Astrocyte of the cerebellum (primary cell): ENCODE measurements around the gene PRKCZ.

Source experiments
- DNase-seq: peaks from one replicate; pipeline ENCODE4 v3.0.0-alpha.2; 2011; ENCODE audit warnings: low read depth
- H3K4me3 ChIP-seq: 2 replicates; pipeline ENCODE4 v1.5.1; 2011; ENCODE audit warnings: mild to moderate bottlenecking, low read depth, low read length, moderate library complexity
- in situ Hi-C: cut with HindIII; loops from 2 replicates; pipeline ENCODE4 v1.10.0; 2017; ENCODE audit warnings: low sequenced_read_pairs
- TF ChIP-seq, protein P1 (sequence below): IDR thresholded peaks from 2 replicates; pipeline ENCODE4 v1.5.1; 2012; ENCODE audit warnings: low read length, low read depth, moderate library complexity, mild to moderate bottlenecking; ENCODE audit errors: missing control alignments

Gene PRKCZ

DNA sequence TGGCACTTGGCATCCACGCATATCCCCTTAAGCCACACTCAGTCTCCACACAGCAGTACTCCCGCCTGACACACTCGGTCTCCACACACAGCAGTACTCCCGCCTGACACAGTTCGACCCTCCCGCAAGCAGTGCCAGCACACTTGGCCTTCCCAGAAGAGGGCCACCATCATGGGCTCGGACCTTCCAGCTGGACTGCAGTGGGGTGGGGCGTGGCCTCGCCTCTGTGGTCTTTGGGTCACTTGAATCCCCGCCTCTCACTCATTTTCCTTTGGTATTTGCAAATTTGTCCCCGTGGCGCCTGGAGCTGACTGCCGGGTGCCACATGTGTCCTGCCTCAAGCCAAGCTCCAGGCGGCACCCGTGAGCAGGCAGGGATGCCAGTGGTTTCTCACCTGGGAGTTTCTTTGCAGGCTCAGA, 80.7 kb downstream of the PRKCZ start:
- in situ Hi-C loops, result loop anchor here (5.0 kb wide), 1 partner anchor 41 kb away; no protein-coding TSS in a partner anchor
- TF ChIP-seq, protein P1, sequence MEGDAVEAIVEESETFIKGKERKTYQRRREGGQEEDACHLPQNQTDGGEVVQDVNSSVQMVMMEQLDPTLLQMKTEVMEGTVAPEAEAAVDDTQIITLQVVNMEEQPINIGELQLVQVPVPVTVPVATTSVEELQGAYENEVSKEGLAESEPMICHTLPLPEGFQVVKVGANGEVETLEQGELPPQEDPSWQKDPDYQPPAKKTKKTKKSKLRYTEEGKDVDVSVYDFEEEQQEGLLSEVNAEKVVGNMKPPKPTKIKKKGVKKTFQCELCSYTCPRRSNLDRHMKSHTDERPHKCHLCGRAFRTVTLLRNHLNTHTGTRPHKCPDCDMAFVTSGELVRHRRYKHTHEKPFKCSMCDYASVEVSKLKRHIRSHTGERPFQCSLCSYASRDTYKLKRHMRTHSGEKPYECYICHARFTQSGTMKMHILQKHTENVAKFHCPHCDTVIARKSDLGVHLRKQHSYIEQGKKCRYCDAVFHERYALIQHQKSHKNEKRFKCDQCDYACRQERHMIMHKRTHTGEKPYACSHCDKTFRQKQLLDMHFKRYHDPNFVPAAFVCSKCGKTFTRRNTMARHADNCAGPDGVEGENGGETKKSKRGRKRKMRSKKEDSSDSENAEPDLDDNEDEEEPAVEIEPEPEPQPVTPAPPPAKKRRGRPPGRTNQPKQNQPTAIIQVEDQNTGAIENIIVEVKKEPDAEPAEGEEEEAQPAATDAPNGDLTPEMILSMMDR, result no peak
- no peak for DNase-seq
- H3K4me3 ChIP-seq, result no peak overlapping the region

DNA sequence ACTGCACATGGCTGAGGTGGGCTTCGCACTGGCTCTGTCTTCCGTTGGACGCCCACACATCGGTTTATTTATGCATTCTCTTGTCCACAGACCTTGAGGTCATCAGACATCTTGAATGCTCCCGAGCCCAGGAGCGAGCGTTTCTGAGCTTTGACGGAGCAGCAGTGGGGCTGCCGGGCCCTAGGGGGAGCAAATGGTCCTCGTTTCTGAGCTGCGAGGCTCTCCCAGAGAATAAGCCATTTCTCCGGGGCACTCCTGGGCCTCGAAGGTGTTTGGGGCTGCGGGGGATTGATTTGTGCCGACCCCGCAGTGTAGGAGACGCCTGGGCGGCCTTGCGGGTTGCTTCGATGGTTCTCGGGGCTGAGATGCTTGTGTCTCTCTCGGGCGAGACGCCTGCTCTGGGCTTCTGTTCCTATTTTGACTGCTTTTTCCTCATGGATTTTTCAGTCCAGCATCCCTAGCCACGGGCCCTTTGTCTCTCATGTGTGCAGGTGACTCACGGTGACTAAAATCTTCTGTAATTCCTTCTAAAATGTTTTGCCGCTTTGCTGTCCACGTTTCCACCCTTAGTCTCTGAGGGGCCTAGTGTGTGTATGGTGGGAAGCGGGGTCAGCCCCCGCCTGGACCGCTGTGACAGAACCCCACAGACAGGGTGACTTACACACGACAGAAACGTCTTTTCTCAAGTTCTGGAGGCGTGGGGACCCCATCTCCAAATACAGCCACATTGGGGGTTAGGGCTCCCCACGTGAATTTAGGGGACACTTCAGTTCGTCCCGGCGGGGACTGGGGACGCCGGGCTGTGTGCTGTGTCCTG, 82.2 kb downstream of the PRKCZ start:
- in situ Hi-C loops, result loop anchor here (5.0 kb wide), 1 partner anchor 40 kb away; no protein-coding TSS in a partner anchor
- TF ChIP-seq, protein P1, result peak; percentile 64
- DNase-seq, result no peak
- peak overlapping the region; percentile 38 for H3K4me3 ChIP-seq

DNA sequence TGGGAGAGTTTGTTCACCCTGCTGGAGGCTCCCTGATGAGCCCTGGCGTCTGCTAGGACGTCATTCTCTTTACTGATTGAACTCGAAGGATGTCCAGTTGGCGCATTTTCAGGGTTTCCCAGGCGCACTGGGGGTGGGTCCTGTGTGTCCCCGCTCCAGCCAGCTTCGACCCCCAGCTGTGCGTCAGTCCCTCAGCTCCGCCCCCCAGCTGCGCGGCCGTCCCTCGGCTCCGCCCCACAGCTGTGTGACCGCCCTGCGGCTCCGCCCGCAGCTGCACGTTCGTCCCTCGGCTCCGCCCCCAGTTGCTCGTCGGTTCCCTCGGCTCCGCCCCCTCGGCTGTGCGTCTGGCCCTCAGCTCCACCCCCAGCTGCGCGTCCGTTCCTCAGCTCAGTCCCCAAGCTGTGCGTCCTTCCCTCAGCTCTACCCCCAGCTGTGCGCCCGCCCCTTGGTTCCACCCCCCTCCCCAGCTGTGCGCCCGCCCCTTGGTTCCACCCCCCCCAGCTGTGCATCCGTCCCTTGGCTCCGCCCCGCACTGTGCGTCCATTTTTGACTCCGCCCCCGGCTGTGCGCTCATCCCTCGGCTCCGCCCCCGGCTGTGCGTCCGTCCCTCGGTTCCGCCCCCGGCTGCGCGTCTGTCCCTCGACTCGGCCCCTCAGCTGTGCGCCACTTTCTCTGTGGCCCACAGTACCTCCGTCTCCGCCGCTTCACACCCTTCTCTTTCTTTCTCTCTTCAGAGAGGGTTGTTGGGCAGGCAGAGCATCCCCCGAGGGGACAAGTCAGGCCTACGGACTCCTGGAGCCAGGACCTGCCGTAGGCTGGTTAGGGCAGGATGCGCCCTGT, 83.0 kb downstream of the PRKCZ start:
- H3K4me3 ChIP-seq, result peak overlapping the region; percentile 38
- in situ Hi-C loops, result loop anchor here (5.0 kb wide), 1 partner anchor 39 kb away; no protein-coding TSS in a partner anchor
- TF ChIP-seq, protein P1, result no peak
- peak; percentile 84 for DNase-seq

DNA sequence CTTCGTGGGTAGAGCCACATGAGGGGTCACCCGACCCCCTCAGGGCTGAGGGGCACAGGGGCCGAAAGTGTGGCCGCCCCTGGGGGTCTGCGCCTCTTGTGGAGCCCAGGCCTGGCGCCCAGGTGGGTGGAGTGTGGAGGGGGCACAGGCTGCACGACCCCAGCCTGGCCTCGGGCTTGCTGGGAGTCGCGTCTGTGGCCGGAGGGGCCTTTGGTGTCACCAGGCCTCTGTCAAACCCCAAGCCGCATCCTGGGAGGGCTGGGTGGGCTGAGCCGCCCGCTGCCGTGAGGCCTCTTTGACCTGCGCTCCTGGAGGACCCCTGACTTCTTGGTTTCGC, 83.6 kb downstream of the PRKCZ start:
- no peak overlapping the region for H3K4me3 ChIP-seq
- TF ChIP-seq, protein P1, result no peak
- no peak for DNase-seq
- in situ Hi-C loops, result loop anchor here (5.0 kb wide), 1 partner anchor 38 kb away; no protein-coding TSS in a partner anchor

DNA sequence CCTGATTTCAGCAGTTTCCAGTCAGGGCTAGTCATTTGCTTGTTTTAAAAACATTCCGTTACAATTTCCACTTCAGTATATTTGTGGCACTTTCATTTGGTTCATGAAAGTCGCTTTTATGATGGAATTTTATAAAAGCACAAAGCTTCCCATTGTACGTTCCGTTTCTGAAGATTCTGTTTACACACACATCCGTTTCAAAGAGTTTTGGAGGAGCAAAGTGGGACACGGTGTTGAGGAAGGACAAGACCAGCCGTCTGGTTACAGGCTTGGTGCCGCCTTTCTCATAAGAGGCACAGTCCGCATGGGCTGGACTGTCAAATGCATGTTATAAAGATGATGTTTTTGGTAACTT, 84.0 kb downstream of the PRKCZ start:
- no peak for DNase-seq
- TF ChIP-seq, protein P1, result no peak

DNA sequence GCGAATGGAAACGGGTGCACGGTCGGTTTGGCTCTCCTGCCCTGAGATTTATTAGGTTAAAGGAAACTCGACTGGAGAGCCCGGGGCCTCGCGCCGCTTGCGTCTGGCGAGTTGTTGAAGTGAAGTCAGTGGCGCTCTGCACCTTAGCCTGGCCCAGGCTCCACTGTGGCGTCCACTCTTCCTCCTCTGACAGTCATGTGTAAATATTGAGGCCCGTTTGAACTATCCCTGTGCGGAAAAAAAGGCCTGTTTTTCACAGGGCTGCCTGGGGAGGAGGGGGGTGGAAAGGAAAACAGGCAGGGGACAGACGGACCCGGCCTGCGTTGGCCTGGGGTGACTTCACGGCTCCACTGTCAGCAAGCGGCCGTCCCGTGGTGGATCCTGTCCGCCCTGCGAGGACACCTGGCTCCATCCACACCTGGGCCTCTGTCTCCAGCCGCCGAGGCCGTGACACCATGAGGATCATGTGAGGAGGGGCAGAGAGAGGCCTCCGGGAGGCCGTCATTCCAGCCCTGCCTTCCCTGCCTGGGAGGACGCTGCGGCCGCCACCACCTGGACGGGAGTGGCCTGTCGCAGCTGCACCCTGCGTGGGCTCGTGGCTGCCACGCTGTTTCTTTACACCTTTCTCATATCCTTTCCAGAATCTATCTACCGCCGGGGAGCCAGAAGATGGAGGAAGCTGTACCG, 84.6 kb downstream of the PRKCZ start:
- TF ChIP-seq, protein P1, result no peak
- DNase-seq, result no peak
- in situ Hi-C loops, result loop anchor here (5.0 kb wide), 1 partner anchor 38 kb away; no protein-coding TSS in a partner anchor
- no peak overlapping the region for H3K4me3 ChIP-seq

More for the DNA sequence above, 84.0 kb downstream of the PRKCZ start:
- no peak overlapping the region for H3K4me3 ChIP-seq
- in situ Hi-C loops, result loop anchor here (5.0 kb wide), 1 partner anchor 38 kb away; no protein-coding TSS in a partner anchor
